ENCODE data around the gene ADAMTS17. TPM values are rescaled to one million over a fixed set of nuclear protein-coding genes. Genes with fewer than 3 reads are reported as not detected.

ADAMTS17 gene
- total and polyA plus RNA-seq, 11 donors, result 0.30 to 2.4 (median 1.2) TPM

DNA sequence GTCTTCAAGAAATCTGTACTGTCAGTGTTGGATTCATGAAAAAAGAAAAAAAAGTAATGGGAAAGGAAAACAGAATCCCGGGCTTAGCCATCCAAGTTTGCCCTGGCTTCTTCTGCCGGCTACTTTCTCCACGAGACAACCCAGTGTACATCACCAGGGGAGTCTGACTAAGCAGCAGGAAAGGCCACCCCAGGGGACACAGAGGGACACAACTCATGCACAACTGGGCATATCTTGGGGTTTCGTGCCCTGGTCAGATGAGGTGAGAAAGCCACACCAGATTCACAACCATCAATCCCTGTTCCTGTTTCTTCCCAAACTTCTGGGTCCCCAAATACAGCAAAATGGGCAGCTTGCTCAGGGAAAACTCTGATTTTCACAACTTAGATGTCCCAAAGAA, 33.2 kb downstream of the ADAMTS17 start:
- peak overlapping the region in 2 of 12 donors; percentile 0 to 1 for H3K4me3 ChIP-seq
- 63 to 79% (median 74%) methylated on average over 4 of the region's 4 CpGs for WGBS, 4 donors
- H3K36me3 ChIP-seq, result no peaks in the 10 kb centered on the region
- TF ChIP-seq, protein P1, sequence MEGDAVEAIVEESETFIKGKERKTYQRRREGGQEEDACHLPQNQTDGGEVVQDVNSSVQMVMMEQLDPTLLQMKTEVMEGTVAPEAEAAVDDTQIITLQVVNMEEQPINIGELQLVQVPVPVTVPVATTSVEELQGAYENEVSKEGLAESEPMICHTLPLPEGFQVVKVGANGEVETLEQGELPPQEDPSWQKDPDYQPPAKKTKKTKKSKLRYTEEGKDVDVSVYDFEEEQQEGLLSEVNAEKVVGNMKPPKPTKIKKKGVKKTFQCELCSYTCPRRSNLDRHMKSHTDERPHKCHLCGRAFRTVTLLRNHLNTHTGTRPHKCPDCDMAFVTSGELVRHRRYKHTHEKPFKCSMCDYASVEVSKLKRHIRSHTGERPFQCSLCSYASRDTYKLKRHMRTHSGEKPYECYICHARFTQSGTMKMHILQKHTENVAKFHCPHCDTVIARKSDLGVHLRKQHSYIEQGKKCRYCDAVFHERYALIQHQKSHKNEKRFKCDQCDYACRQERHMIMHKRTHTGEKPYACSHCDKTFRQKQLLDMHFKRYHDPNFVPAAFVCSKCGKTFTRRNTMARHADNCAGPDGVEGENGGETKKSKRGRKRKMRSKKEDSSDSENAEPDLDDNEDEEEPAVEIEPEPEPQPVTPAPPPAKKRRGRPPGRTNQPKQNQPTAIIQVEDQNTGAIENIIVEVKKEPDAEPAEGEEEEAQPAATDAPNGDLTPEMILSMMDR (IDR thresholded peaks at IDR 0.05), result no peak
- no peak for TF ChIP-seq POLR2A (IDR thresholded peaks at IDR 0.05)
- H3K27me3 ChIP-seq, result no peaks in the 10 kb centered on the region
- intact Hi-C loops (cut with DNase I), result no loop called here
- H3K27ac ChIP-seq, result peak overlapping the region in 6 of 12 donors; percentile 4 to 71 (median 50)
- H3K4me1 ChIP-seq, result peaks cover 0 to 26% (median 0%) of the 10 kb centered on the region in 12 donors
- ATAC-seq (peak in 2 of 4 donors; percentile 21 to 35), DNase-seq (no peak)
- peaks cover 0 to 13% (median 0%) of the 10 kb centered on the region in 12 donors for H3K9me3 ChIP-seq

DNA sequence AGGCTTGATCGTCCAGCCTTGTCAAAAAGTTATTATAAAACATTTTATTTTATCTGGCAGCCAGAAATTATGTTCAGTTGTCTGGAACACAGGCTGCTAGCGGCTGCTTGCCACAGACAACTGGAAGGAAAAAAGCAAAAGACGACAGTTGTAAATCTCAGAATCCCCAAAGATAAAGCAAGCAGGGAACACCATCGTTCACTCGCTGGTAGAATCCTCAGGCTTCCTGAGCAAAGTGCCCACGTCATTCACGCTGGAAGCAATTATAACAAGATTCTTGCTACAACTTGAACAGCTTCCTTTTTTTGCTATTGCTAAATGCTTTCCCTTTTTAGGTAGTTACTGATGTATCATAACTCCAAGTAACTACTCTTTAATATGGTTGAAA, 33.6 kb downstream of the ADAMTS17 start:
- no peaks in the 10 kb centered on the region for H3K27me3 ChIP-seq
- no peaks in the 10 kb centered on the region for H3K36me3 ChIP-seq
- TF ChIP-seq, protein P1 (IDR thresholded peaks at IDR 0.05), result no peak
- TF ChIP-seq POLR2A (IDR thresholded peaks at IDR 0.05), result no peak
- peak overlapping the region in 6 of 12 donors; percentile 4 to 71 (median 50) for H3K27ac ChIP-seq
- peak in 2 of 5 donors; percentile 22 to 43 for DNase-seq
- H3K9me3 ChIP-seq, result peaks cover 0 to 12% (median 0%) of the 10 kb centered on the region in 12 donors
- peak in 3 of 4 donors; percentile 27 to 55 (median 33) for ATAC-seq
- H3K4me3 ChIP-seq, result peak overlapping the region in 2 of 12 donors; percentile 1 to 8
- H3K4me1 ChIP-seq, result peaks cover 0 to 26% (median 0%) of the 10 kb centered on the region in 12 donors
- 57 to 58% (median 57%) methylated on average over 7 of the region's 7 CpGs for WGBS, 4 donors
- intact Hi-C loops (cut with DNase I), result no loop called here

DNA sequence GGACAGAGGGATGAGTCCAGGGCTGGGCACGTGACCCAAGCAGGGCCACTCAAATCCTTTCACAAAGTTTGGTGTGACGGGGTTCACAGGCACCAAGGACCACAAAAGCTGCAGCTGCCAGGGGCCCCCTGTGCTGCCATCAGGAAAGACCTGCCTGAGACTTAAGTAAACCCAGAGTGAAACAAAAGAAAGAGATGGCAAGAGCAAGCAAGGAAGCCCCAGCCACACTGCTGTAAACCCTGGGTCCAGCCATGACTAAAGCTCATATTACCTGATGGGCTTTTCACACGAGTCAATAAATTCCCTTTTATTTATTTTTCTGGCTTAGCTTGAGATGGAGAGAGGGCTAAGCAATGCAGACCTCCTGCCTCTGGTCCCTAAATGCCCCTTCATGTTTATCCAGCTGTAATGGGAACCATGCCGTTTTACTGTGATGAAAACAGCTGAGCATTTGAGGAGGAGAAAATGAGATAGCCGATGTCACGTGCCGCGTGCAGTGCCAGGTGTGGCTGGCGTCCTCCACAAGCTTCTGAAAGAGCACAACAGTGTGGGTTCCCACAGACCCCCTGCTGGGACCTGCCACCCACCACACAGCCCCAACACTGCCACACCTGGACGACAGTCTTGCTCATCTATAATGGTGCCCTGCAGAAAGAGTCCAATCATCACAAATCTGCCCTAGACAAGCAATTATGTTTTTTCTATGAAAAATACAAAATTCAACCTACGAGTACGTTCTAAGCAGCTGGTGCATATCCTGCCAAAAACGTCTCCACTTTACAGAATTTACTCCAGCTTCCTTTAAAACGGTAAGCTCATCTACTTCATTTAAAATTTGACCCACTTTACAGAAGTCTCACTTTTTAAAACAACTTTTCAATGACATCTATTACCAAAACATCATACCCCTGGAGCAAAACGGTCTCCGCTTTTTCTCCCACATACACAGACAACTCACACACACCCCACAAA, 34.2 kb downstream of the ADAMTS17 start:
- DNase-seq (no peak), ATAC-seq (peak in 1 of 4 donors; percentile 4)
- no peak for TF ChIP-seq POLR2A (IDR thresholded peaks at IDR 0.05)
- TF ChIP-seq, protein P1 (IDR thresholded peaks at IDR 0.05), result no peak
- 65 to 74% (median 71%) methylated on average over 16 of the region's 16 CpGs for WGBS, 4 donors
- Histone ChIP-seq H3K4me3 (peak overlapping the region in 1 of 12 donors; percentile 8), H3K27ac (peak overlapping the region in 8 of 12 donors; percentile 4 to 71 (median 44)), H3K9me3 (peaks cover 0 to 7% (median 0%) of the 10 kb centered on the region in 12 donors), H3K36me3 (no peaks in the 10 kb centered on the region), H3K4me1 (peaks cover 0 to 26% (median 0%) of the 10 kb centered on the region in 12 donors), H3K27me3 (no peaks in the 10 kb centered on the region)
- intact Hi-C loops (cut with DNase I), result no loop called here

DNA sequence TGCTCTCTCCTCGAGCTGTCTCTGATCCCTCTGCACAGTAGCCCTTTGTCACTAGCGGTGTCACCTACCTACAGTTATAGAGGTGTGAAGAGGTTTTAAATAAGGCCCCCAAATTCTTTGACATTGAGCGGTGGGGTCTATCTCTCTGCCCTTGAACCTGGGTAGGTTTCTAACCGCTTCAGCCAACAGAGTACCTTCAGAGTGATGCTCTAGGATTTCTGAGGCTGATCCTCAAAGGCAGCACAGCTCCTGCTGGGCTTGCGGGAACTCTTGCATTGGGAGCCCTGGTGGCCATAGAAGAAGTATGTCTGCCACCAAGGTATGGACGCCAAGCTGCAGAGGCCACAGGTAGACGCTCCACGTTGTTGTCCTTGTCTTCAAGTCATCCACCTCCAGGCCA, 35.7 kb downstream of the ADAMTS17 start:
- no peak overlapping the region for H3K27ac ChIP-seq
- no peak overlapping the region for H3K4me3 ChIP-seq
- peaks cover 0 to 8% (median under 1%) of the 10 kb centered on the region in 12 donors for H3K9me3 ChIP-seq
- TF ChIP-seq, protein P1 (IDR thresholded peaks at IDR 0.05), result no peak
- TF ChIP-seq POLR2A (IDR thresholded peaks at IDR 0.05), result no peak
- no peak for ATAC-seq
- intact Hi-C loops (cut with DNase I), result no loop called here
- no peak for DNase-seq
- no peaks in the 10 kb centered on the region for H3K36me3 ChIP-seq
- 87 to 96% (median 94%) methylated on average over 7 to 8 of the region's 8 CpGs for WGBS, 4 donors
- H3K27me3 ChIP-seq, result no peaks in the 10 kb centered on the region
- H3K4me1 ChIP-seq, result peaks cover 0 to 26% (median 0%) of the 10 kb centered on the region in 12 donors

Measured in heart left ventricle (tissue), 16 donors.